ENCODE results near the gene OPCML.

The OPCML gene

GRCh38 chr11:132802947-132803346 is 729.4 kb downstream of the OPCML start:
- no peak for DNase-seq (ENCODE audit: low read depth, low spot score)

- no peak for DNase-seq (ENCODE audit: low read depth, low spot score)
Observed at GRCh38 chr11:132793831-132794230, 738.5 kb downstream of the OPCML start.

GRCh38 chr11:132792341-132793140 is 739.8 kb downstream of the OPCML start:
- no peak for DNase-seq (ENCODE audit: low read depth, low spot score)

- no peak for DNase-seq (ENCODE audit: low read depth, low spot score)
Observed at GRCh38 chr11:132790971-132791370, 741.3 kb downstream of the OPCML start.

- no peak for DNase-seq (ENCODE audit: low read depth, low spot score)
Observed at GRCh38 chr11:132790466-132790865, 741.8 kb downstream of the OPCML start.

- no peak for DNase-seq (ENCODE audit: low read depth, low spot score)
Observed at GRCh38 chr11:132788816-132789325, 743.4 kb downstream of the OPCML start.

GRCh38 chr11:132785878-132786277 is 746.4 kb downstream of the OPCML start:
- DNase-seq (ENCODE audit: low read depth, low spot score) = no peak

GRCh38 chr11:132784441-132784840 is 747.9 kb downstream of the OPCML start:
- no peak for DNase-seq (ENCODE audit: low read depth, low spot score)

GRCh38 chr11:132782102-132782501 is 750.2 kb downstream of the OPCML start:
- no peak for DNase-seq (ENCODE audit: low read depth, low spot score)

GRCh38 chr11:132780046-132780445 is 752.3 kb downstream of the OPCML start:
- DNase-seq (ENCODE audit: low read depth, low spot score) = no peak

- no peak for DNase-seq (ENCODE audit: low read depth, low spot score)
Observed at GRCh38 chr11:132779497-132779896, 752.8 kb downstream of the OPCML start.

GRCh38 chr11:132777067-132777975 is 755.0 kb downstream of the OPCML start:
- DNase-seq (ENCODE audit: low read depth, low spot score) = no peak

GRCh38 chr11:132773751-132774150 is 758.5 kb downstream of the OPCML start:
- DNase-seq (ENCODE audit: low read depth, low spot score) = no peak

GRCh38 chr11:132772703-132773545 is 759.4 kb downstream of the OPCML start:
- DNase-seq (ENCODE audit: low read depth, low spot score) = no peak

GRCh38 chr11:132771746-132772145 is 760.6 kb downstream of the OPCML start:
- DNase-seq (ENCODE audit: low read depth, low spot score) = no peak

- no peak for DNase-seq (ENCODE audit: low read depth, low spot score)
Observed at GRCh38 chr11:132770829-132771530, 761.3 kb downstream of the OPCML start.

GRCh38 chr11:132763503-132763902 is 768.8 kb downstream of the OPCML start:
- DNase-seq (ENCODE audit: low read depth, low spot score) = no peak

- no peak for DNase-seq (ENCODE audit: low read depth, low spot score)
Observed at GRCh38 chr11:132755934-132756333, 776.4 kb downstream of the OPCML start.

- DNase-seq (ENCODE audit: low read depth, low spot score) = no peak
Observed at GRCh38 chr11:132751516-132752250, 780.6 kb downstream of the OPCML start.

GRCh38 chr11:132746305-132746704 is 786.0 kb downstream of the OPCML start:
- no peak for DNase-seq (ENCODE audit: low read depth, low spot score)

Data from iPS DF 19.7 (cell line).